HEK293 (cell line): ENCODE results near the gene HSD17B8.

Source experiments
- BCL11B ChIP-seq: fragments of 450-650 bp; formaldehyde crosslinking; IDR thresholded peaks from 2 replicates; pipeline ENCODE4 v1.5.1; 2016; ENCODE audit warnings: low read depth, missing biosample characterization, missing genetic modification characterization
- EGR2 ChIP-seq: fragments of 450-650 bp; formaldehyde crosslinking; IDR thresholded peaks from 2 replicates; pipeline ENCODE4 v1.5.1; 2016; ENCODE audit warnings: low read depth, missing biosample characterization, missing genetic modification characterization
- HOXA7 ChIP-seq: sonication (generic); formaldehyde crosslinking; IDR thresholded peaks from 2 replicates; pipeline ENCODE4 v1.8.1; 2022; ENCODE audit warnings: missing genetic modification reagents, borderline replicate concordance
- KLF16 ChIP-seq: fragments of 450-650 bp; formaldehyde crosslinking; IDR thresholded peaks from 2 replicates; pipeline ENCODE4 v1.5.1; 2017; ENCODE audit warnings: missing biosample characterization, missing genetic modification characterization
- KLF9 ChIP-seq: fragments of 450-650 bp; formaldehyde crosslinking; IDR thresholded peaks from 2 replicates; pipeline ENCODE4 v1.5.1; 2016; ENCODE audit warnings: missing biosample characterization, missing genetic modification characterization, low read depth
- MZF1 ChIP-seq: fragments of 450-650 bp; formaldehyde crosslinking; IDR thresholded peaks from 2 replicates; pipeline ENCODE4 v1.5.1; 2017; ENCODE audit warnings: missing biosample characterization, missing genetic modification characterization, borderline replicate concordance
- OVOL3 ChIP-seq: fragments of 450-650 bp; formaldehyde crosslinking; IDR thresholded peaks from 2 replicates; pipeline ENCODE4 v1.5.1; 2016; ENCODE audit warnings: missing biosample characterization, missing genetic modification characterization
- SP2 ChIP-seq: fragments of 450-650 bp; formaldehyde crosslinking; IDR thresholded peaks from 2 replicates; pipeline ENCODE4 v1.5.1; 2016; ENCODE audit warnings: missing biosample characterization, missing genetic modification characterization
- TCF7L2 ChIP-seq: IDR thresholded peaks from 2 replicates; pipeline ENCODE4 v1.6.1; 2011; ENCODE audit warnings: low read depth, mild to moderate bottlenecking, inconsistent platforms, low read length, moderate library complexity, borderline replicate concordance
- ZBTB7A ChIP-seq: fragments of 450-650 bp; formaldehyde crosslinking; IDR thresholded peaks from 2 replicates; pipeline ENCODE4 v1.5.1; 2016; ENCODE audit warnings: low read depth, missing biosample characterization, missing genetic modification characterization
- ZBTB8A ChIP-seq: fragments of 450-650 bp; formaldehyde crosslinking; IDR thresholded peaks from 2 replicates; pipeline ENCODE4 v1.5.1; 2016; ENCODE audit warnings: missing biosample characterization, missing genetic modification characterization
- ZFP37 ChIP-seq: fragments of 450-650 bp; formaldehyde crosslinking; IDR thresholded peaks from 2 replicates; pipeline ENCODE4 v1.5.1; 2016; ENCODE audit warnings: missing biosample characterization, missing genetic modification characterization
- ZNF169 ChIP-seq: fragments of 450-650 bp; formaldehyde crosslinking; IDR thresholded peaks from 2 replicates; pipeline ENCODE4 v1.5.1; 2016; ENCODE audit warnings: missing biosample characterization, missing genetic modification characterization
- ZNF2 ChIP-seq: fragments of 450-650 bp; formaldehyde crosslinking; IDR thresholded peaks from 2 replicates; pipeline ENCODE4 v1.5.1; 2016; ENCODE audit warnings: missing biosample characterization, missing genetic modification characterization
- ZNF239 ChIP-seq: fragments of 450-650 bp; formaldehyde crosslinking; IDR thresholded peaks from 2 replicates; pipeline ENCODE4 v1.5.1; 2016; ENCODE audit warnings: missing biosample characterization, missing genetic modification characterization
- ZNF324 ChIP-seq: fragments of 450-650 bp; formaldehyde crosslinking; IDR thresholded peaks from 2 replicates; pipeline ENCODE4 v1.5.1; 2016; ENCODE audit warnings: missing biosample characterization, missing genetic modification characterization
- ZNF423 ChIP-seq: fragments of 450-650 bp; formaldehyde crosslinking; IDR thresholded peaks from 2 replicates; pipeline ENCODE4 v1.5.1; 2016; ENCODE audit warnings: missing biosample characterization, missing genetic modification characterization
- ZNF501 ChIP-seq: fragments of 450-650 bp; formaldehyde crosslinking; IDR thresholded peaks from 2 replicates; pipeline ENCODE4 v1.5.1; 2016; ENCODE audit warnings: missing biosample characterization, missing genetic modification characterization
- ZNF558 ChIP-seq: fragments of 450-650 bp; formaldehyde crosslinking; IDR thresholded peaks from 2 replicates; pipeline ENCODE4 v1.5.1; 2016; ENCODE audit warnings: missing biosample characterization, missing genetic modification characterization
- ZNF561 ChIP-seq: fragments of 450-650 bp; IDR thresholded peaks from 2 replicates; pipeline ENCODE4 v1.5.1; 2018; ENCODE audit warnings: missing biosample characterization, missing genetic modification characterization, borderline replicate concordance
- ZNF629 ChIP-seq: fragments of 450-650 bp; formaldehyde crosslinking; IDR thresholded peaks from 2 replicates; pipeline ENCODE4 v1.5.1; 2017; ENCODE audit warnings: missing biosample characterization, missing genetic modification characterization
- ZNF768 ChIP-seq: fragments of 450-650 bp; formaldehyde crosslinking; IDR thresholded peaks from 2 replicates; pipeline ENCODE4 v1.5.1; 2018; ENCODE audit warnings: missing biosample characterization, mild to moderate bottlenecking, missing genetic modification characterization
- ZNF792 ChIP-seq: fragments of 450-650 bp; formaldehyde crosslinking; IDR thresholded peaks from 2 replicates; pipeline ENCODE4 v1.5.1; 2016; ENCODE audit warnings: missing biosample characterization, missing genetic modification characterization
- TF ChIP-seq, protein P1 (sequence below): fragments of 450-650 bp; formaldehyde crosslinking; IDR thresholded peaks from 2 replicates; pipeline ENCODE4 v1.5.1; 2016; ENCODE audit warnings: missing biosample characterization, missing genetic modification characterization
- TF ChIP-seq, protein P2 (sequence below): fragments of 450-650 bp; formaldehyde crosslinking; IDR thresholded peaks from 2 replicates; pipeline ENCODE4 v1.5.1; 2016; ENCODE audit warnings: missing biosample characterization, missing genetic modification characterization
- TF ChIP-seq, protein P3 (sequence below): fragments of 450-650 bp; formaldehyde crosslinking; IDR thresholded peaks from 2 replicates; pipeline ENCODE4 v1.5.1; 2017; ENCODE audit warnings: missing biosample characterization, missing genetic modification characterization
- TF ChIP-seq, protein P4 (sequence below): fragments of 450-650 bp; formaldehyde crosslinking; IDR thresholded peaks from 2 replicates; pipeline ENCODE4 v1.5.1; 2017; ENCODE audit warnings: missing biosample characterization, mild to moderate bottlenecking, missing genetic modification characterization, moderate library complexity
- TF ChIP-seq, protein P5 (sequence below): fragments of 450-650 bp; formaldehyde crosslinking; IDR thresholded peaks from 2 replicates; pipeline ENCODE4 v1.5.1; 2016; ENCODE audit warnings: missing biosample characterization, missing genetic modification characterization
- TF ChIP-seq, protein P6 (sequence below): fragments of 450-650 bp; formaldehyde crosslinking; IDR thresholded peaks from 2 replicates; pipeline ENCODE4 v1.5.1; 2016; ENCODE audit warnings: missing biosample characterization, missing genetic modification characterization

Gene HSD17B8

DNA sequence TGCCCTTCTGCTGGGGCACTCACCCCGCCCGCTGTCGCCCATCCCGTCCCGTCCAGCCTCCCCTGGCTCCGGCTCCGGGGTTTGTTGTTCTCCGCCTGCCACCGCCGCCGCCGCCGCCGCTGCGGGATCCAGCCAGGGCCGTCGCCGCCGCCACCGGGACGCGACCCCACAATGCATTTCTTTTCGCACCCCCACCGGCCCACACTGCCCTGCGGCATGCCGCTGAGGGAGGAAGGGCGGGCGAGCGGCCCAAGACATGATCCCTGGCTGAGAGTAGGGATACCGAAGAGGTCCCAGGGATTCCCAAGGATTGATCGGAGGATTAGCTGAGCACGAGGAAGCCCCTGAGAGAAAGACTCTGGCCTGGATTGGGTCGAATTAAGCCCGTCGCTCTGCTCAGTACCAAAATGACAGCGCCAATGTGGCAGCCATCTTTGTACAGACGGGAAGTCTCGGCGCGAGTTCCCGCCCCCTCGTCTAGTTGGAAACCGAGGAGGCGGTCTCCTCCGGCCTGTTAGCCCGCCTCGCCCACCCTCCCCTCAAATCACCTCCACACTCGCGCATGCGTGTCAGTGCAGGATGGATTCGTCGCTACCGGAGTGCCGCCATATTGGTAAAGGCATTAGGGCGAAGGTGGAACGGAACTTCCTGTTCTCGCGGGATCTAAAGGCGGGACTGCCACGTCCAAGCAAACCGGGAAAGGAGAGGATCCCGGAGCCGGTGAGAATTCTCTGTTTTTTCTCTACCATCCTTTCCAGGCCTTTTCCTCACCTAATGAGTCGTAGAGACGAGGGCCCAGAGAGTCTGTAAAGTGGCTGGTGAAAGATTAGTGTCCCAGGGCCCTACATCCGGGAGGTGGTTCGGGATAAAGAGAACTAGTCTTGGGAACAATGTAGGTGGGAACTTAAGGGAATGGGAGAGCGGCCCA lies 4.0 kb upstream of the HSD17B8 start, which contains the start of the genes RXRB and SLC39A7 (continued):
- TF ChIP-seq, protein P1, sequence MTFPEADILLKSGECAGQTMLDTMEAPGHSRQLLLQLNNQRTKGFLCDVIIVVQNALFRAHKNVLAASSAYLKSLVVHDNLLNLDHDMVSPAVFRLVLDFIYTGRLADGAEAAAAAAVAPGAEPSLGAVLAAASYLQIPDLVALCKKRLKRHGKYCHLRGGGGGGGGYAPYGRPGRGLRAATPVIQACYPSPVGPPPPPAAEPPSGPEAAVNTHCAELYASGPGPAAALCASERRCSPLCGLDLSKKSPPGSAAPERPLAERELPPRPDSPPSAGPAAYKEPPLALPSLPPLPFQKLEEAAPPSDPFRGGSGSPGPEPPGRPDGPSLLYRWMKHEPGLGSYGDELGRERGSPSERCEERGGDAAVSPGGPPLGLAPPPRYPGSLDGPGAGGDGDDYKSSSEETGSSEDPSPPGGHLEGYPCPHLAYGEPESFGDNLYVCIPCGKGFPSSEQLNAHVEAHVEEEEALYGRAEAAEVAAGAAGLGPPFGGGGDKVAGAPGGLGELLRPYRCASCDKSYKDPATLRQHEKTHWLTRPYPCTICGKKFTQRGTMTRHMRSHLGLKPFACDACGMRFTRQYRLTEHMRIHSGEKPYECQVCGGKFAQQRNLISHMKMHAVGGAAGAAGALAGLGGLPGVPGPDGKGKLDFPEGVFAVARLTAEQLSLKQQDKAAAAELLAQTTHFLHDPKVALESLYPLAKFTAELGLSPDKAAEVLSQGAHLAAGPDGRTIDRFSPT (tag by site-specific recombination) = peak; percentile 17; the same call in 1 of the 2 replicates
- TF ChIP-seq ZNF561 (tag by site-specific recombination) (peak; percentile 11), ZNF423 (tag by site-specific recombination) (peak; percentile 22; the same call in 1 of the 2 replicates), ZNF768 (no peak), ZNF239 (tag by site-specific recombination) (no peak), ZBTB7A (tag by site-specific recombination) (peak; percentile 93; the same call in 1 of the 2 replicates), ZNF792 (tag by site-specific recombination) (no peak; the same call in 1 of the 2 replicates), KLF9 (tag by site-specific recombination) (peak; percentile 54), SP2 (tag by site-specific recombination) (peak; percentile 94), EGR2 (tag by site-specific recombination) (peak; percentile 72), HOXA7 (CRISPR knock-in tag) (no peak), ZNF324 (peak; percentile 92; the same call in 1 of the 2 replicates), BCL11B (tag by site-specific recombination) (no peak), ZNF2 (tag by site-specific recombination) (peak; percentile 83), ZNF558 (tag by site-specific recombination) (peak; percentile 47; the same call in 1 of the 2 replicates), OVOL3 (tag by site-specific recombination) (no peak), ZBTB8A (tag by site-specific recombination) (peak; percentile 70; the same call in 1 of the 2 replicates), TCF7L2 (no peak), MZF1 (tag by site-specific recombination) (no peak), ZNF169 (tag by site-specific recombination) (no peak), ZNF629 (tag by site-specific recombination) (peak; percentile 82), ZNF501 (peak; percentile 90), KLF16 (tag by site-specific recombination) (peak; percentile 67; the same call in 1 of the 2 replicates), ZFP37 (tag by site-specific recombination) (0 out of 2 replicates have a peak, but pooled peaks have one; percentile 35)
- TF ChIP-seq, protein P2, sequence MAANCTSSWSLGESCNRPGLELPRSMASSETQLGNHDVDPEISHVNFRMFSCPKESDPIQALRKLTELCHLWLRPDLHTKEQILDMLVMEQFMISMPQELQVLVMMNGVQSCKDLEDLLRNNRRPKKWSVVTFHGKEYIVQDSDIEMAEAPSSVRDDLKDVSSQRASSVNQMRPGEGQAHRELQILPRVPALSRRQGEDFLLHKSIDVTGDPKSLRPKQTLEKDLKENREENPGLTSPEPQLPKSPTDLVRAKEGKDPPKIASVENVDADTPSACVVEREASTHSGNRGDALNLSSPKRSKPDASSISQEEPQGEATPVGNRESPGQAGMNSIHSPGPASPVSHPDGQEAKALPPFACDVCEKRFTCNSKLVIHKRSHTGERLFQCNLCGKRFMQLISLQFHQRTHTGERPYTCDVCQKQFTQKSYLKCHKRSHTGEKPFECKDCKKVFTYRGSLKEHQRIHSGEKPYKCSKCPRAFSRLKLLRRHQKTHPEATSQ (tag by site-specific recombination) = peak; percentile 36; the same call in 1 of the 2 replicates
- TF ChIP-seq, protein P3, sequence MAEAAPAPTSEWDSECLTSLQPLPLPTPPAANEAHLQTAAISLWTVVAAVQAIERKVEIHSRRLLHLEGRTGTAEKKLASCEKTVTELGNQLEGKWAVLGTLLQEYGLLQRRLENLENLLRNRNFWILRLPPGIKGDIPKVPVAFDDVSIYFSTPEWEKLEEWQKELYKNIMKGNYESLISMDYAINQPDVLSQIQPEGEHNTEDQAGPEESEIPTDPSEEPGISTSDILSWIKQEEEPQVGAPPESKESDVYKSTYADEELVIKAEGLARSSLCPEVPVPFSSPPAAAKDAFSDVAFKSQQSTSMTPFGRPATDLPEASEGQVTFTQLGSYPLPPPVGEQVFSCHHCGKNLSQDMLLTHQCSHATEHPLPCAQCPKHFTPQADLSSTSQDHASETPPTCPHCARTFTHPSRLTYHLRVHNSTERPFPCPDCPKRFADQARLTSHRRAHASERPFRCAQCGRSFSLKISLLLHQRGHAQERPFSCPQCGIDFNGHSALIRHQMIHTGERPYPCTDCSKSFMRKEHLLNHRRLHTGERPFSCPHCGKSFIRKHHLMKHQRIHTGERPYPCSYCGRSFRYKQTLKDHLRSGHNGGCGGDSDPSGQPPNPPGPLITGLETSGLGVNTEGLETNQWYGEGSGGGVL = peak; percentile 94
- TF ChIP-seq, protein P4, sequence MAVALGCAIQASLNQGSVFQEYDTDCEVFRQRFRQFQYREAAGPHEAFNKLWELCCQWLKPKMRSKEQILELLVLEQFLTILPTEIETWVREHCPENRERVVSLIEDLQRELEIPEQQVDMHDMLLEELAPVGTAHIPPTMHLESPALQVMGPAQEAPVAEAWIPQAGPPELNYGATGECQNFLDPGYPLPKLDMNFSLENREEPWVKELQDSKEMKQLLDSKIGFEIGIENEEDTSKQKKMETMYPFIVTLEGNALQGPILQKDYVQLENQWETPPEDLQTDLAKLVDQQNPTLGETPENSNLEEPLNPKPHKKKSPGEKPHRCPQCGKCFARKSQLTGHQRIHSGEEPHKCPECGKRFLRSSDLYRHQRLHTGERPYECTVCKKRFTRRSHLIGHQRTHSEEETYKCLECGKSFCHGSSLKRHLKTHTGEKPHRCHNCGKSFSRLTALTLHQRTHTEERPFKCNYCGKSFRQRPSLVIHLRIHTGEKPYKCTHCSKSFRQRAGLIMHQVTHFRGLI (tag by site-specific recombination) = 0 out of 2 replicates have a peak, but pooled peaks have one; percentile 15
- TF ChIP-seq, protein P5, sequence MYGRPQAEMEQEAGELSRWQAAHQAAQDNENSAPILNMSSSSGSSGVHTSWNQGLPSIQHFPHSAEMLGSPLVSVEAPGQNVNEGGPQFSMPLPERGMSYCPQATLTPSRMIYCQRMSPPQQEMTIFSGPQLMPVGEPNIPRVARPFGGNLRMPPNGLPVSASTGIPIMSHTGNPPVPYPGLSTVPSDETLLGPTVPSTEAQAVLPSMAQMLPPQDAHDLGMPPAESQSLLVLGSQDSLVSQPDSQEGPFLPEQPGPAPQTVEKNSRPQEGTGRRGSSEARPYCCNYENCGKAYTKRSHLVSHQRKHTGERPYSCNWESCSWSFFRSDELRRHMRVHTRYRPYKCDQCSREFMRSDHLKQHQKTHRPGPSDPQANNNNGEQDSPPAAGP (tag by site-specific recombination) = peak; percentile 85
- TF ChIP-seq, protein P6, sequence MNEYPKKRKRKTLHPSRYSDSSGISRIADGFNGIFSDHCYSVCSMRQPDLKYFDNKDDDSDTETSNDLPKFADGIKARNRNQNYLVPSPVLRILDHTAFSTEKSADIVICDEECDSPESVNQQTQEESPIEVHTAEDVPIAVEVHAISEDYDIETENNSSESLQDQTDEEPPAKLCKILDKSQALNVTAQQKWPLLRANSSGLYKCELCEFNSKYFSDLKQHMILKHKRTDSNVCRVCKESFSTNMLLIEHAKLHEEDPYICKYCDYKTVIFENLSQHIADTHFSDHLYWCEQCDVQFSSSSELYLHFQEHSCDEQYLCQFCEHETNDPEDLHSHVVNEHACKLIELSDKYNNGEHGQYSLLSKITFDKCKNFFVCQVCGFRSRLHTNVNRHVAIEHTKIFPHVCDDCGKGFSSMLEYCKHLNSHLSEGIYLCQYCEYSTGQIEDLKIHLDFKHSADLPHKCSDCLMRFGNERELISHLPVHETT (tag by site-specific recombination) = peak; percentile 82
